Caki2 (cell line): ENCODE data around the gene ITIH5. TPM values are rescaled to one million over a fixed set of nuclear protein-coding genes. Genes with fewer than 3 reads are reported as not detected.

Experiments
- DNase-seq: peaks from one replicate; pipeline ENCODE4 v3.0.0-alpha.2; 2015; ENCODE audit warnings: low read depth
- in situ Hi-C: cut with HindIII; loops from 2 replicates; pipeline ENCODE4 v1.10.0; 2016; ENCODE audit warnings: low sequenced_read_pairs, low pct_unique_long_range_greater_than_20kb, mixed read lengths
- total RNA-seq: library from RNA; depleted of rRNA; stranded (reverse); fragments of >200 nt; shearing (Covaris generic); gene quantifications from 2 replicates; pipeline ENCODE4 v1.2.3, GENCODE V29; 2014; ENCODE audit warnings: low replicate concordance

ITIH5 gene
- total RNA-seq, 1 experiment from 2014 or later, result not detected

- no peak for DNase-seq
- in situ Hi-C loops, result no loop called here
Measured at GRCh38 chr10:7567911-7568620, 98.7 kb downstream of the ITIH5 start.

- DNase-seq, result no peak
- in situ Hi-C loops, result no loop called here
Measured at GRCh38 chr10:7566891-7567290, 99.9 kb downstream of the ITIH5 start.

GRCh38 chr10:7565871-7566270 is 100.9 kb downstream of the ITIH5 start:
- in situ Hi-C loops, result no loop called here
- no peak for DNase-seq

- in situ Hi-C loops, result no loop called here
Measured at GRCh38 chr10:7563770-7564169, 103.0 kb downstream of the ITIH5 start.

GRCh38 chr10:7563368-7563767 is 103.4 kb downstream of the ITIH5 start:
- no peak for DNase-seq

More at GRCh38 chr10:7563770-7564169, 103.0 kb downstream of the ITIH5 start:
- no peak for DNase-seq

GRCh38 chr10:7561985-7562384 is 104.8 kb downstream of the ITIH5 start:
- no peak for DNase-seq
- in situ Hi-C loops, result no loop called here

More at GRCh38 chr10:7563368-7563767, 103.4 kb downstream of the ITIH5 start:
- in situ Hi-C loops, result no loop called here

- DNase-seq, result no peak
Measured at GRCh38 chr10:7561216-7561893, 105.4 kb downstream of the ITIH5 start.

GRCh38 chr10:7560519-7560918 is 106.2 kb downstream of the ITIH5 start:
- no peak for DNase-seq

More at GRCh38 chr10:7561216-7561893, 105.4 kb downstream of the ITIH5 start:
- in situ Hi-C loops, result no loop called here

GRCh38 chr10:7559386-7559785 is 107.4 kb downstream of the ITIH5 start:
- no peak for DNase-seq
- in situ Hi-C loops, result no loop called here

More at GRCh38 chr10:7560519-7560918, 106.2 kb downstream of the ITIH5 start:
- in situ Hi-C loops, result no loop called here

- DNase-seq, result no peak
- in situ Hi-C loops, result no loop called here
Measured at GRCh38 chr10:7558036-7558435, 108.7 kb downstream of the ITIH5 start.

- in situ Hi-C loops, result no loop called here
- DNase-seq, result no peak
Measured at GRCh38 chr10:7553531-7553930, 113.2 kb downstream of the ITIH5 start.

GRCh38 chr10:7551950-7552716 is 114.6 kb downstream of the ITIH5 start:
- in situ Hi-C loops, result no loop called here
- DNase-seq, result no peak

- in situ Hi-C loops, result no loop called here
Measured at GRCh38 chr10:7551289-7551688, 115.5 kb downstream of the ITIH5 start.

GRCh38 chr10:7550013-7550412 is 116.8 kb downstream of the ITIH5 start:
- DNase-seq, result no peak

More at GRCh38 chr10:7551289-7551688, 115.5 kb downstream of the ITIH5 start:
- no peak for DNase-seq

GRCh38 chr10:7547829-7548228 is 118.9 kb downstream of the ITIH5 start:
- in situ Hi-C loops, result no loop called here

More at GRCh38 chr10:7550013-7550412, 116.8 kb downstream of the ITIH5 start:
- in situ Hi-C loops, result no loop called here

GRCh38 chr10:7547206-7547605 is 119.6 kb downstream of the ITIH5 start:
- in situ Hi-C loops, result no loop called here

More at GRCh38 chr10:7547829-7548228, 118.9 kb downstream of the ITIH5 start:
- DNase-seq, result no peak

GRCh38 chr10:7546385-7546967 is 120.3 kb downstream of the ITIH5 start:
- in situ Hi-C loops, result no loop called here
- DNase-seq, result no peak

More at GRCh38 chr10:7547206-7547605, 119.6 kb downstream of the ITIH5 start:
- no peak for DNase-seq

- no peak for DNase-seq
- in situ Hi-C loops, result no loop called here
Measured at GRCh38 chr10:7545792-7546191, 121.0 kb downstream of the ITIH5 start.
